ENCODE measurements around the gene NACC1.
A peak's percentile ranks its signal among the peaks of the same experiment; 100 is the strongest.

NACC1 gene

GRCh38 chr19:13164343-13165161 lies 46.5 kb downstream of the NACC1 start (continued):
- TF ChIP-seq ZFP69B (tag by site-specific recombination; IDR thresholded peaks at IDR 0.05) (no peak), ZNF529 (tag by site-specific recombination; IDR thresholded peaks at IDR 0.05; ENCODE audit: insufficient replicate concordance) (no peak), ZNF692 (tag by site-specific recombination; IDR thresholded peaks at IDR 0.05) (no peak), ZBTB26 (tag by site-specific recombination; optimal IDR thresholded peaks at IDR 0.05) (peak; percentile 22), ZNF335 (tag by site-specific recombination; conservative IDR thresholded peaks at IDR 0.05) (peak; percentile 75), KLF17 (tag by site-specific recombination; IDR thresholded peaks at IDR 0.05) (peak; percentile 99), ZNF488 (tag by site-specific recombination; IDR thresholded peaks at IDR 0.05) (no peak), ZNF274 (IDR thresholded peaks at IDR 0.05; ENCODE audit: low read length) (no peak), ZNF274 (tag by site-specific recombination; IDR thresholded peaks at IDR 0.05; ENCODE audit: borderline replicate concordance) (no peak), SP7 (tag by site-specific recombination; IDR thresholded peaks at IDR 0.05) (peak; percentile 97), ZNF148 (tag by site-specific recombination; IDR thresholded peaks at IDR 0.05; ENCODE audit: borderline replicate concordance) (no peak), ZNF549 (tag by site-specific recombination; IDR thresholded peaks at IDR 0.05) (no peak), ZNF121 (tag by site-specific recombination; IDR thresholded peaks at IDR 0.05) (no peak), ZNF10 (tag by site-specific recombination; IDR thresholded peaks at IDR 0.05) (no peak), GLI4 (tag by site-specific recombination; IDR thresholded peaks at IDR 0.05) (no peak), ZNF174 (tag by site-specific recombination; IDR thresholded peaks at IDR 0.05) (no peak), PRDM6 (tag by site-specific recombination; IDR thresholded peaks at IDR 0.05) (no peak), ZNF391 (tag by site-specific recombination; IDR thresholded peaks at IDR 0.05; ENCODE audit: borderline replicate concordance, low read depth) (0 out of 2 replicates have a peak, but pooled peaks have one; percentile 35), ZNF311 (tag by site-specific recombination; IDR thresholded peaks at IDR 0.05; ENCODE audit: borderline replicate concordance) (no peak), EGR2 (tag by site-specific recombination; IDR thresholded peaks at IDR 0.05; ENCODE audit: low read depth) (no peak), ZNF114 (tag by site-specific recombination; IDR thresholded peaks at IDR 0.05) (no peak), ZNF138 (tag by site-specific recombination; IDR thresholded peaks at IDR 0.05; ENCODE audit: borderline replicate concordance) (no peak), ZNF785 (tag by site-specific recombination; IDR thresholded peaks at IDR 0.05) (no peak), ZBTB20 (tag by site-specific recombination; IDR thresholded peaks at IDR 0.05) (peak; percentile 53; the same call in 1 of the 2 replicates), ZNF157 (tag by site-specific recombination; IDR thresholded peaks at IDR 0.05) (no peak), ZBTB44 (tag by site-specific recombination; IDR thresholded peaks at IDR 0.05) (peak; percentile 84), ZNF560 (tag by site-specific recombination; IDR thresholded peaks at IDR 0.05; ENCODE audit: borderline replicate concordance) (no peak), ZNF830 (tag by site-specific recombination; IDR thresholded peaks at IDR 0.05; ENCODE audit: low read depth) (no peak), KLF7 (tag by site-specific recombination; IDR thresholded peaks at IDR 0.05; ENCODE audit: borderline replicate concordance) (peak; percentile 82; the same call in 1 of the 2 replicates)
